HS-5 (cell line): ENCODE data around the gene LRRC4C.

Experiments
- DNase-seq: peaks from one replicate; pipeline ENCODE4 v3.0.0-alpha.2; 2012; ENCODE audit warnings: low read depth

The LRRC4C gene

GRCh38 chr11:40445391-40445790 lies 1014.1 kb downstream of the LRRC4C start:
- DNase-seq, result peak; percentile 84

GRCh38 chr11:40444151-40444550 lies 1015.3 kb downstream of the LRRC4C start:
- no peak for DNase-seq

GRCh38 chr11:40435344-40435743 lies 1024.1 kb downstream of the LRRC4C start:
- DNase-seq, result no peak

GRCh38 chr11:40434926-40435325 lies 1024.5 kb downstream of the LRRC4C start:
- no peak for DNase-seq

GRCh38 chr11:40432358-40432757 lies 1027.1 kb downstream of the LRRC4C start:
- no peak for DNase-seq

- no peak for DNase-seq
These were observed 1034.3 kb downstream of the LRRC4C start for GRCh38 chr11:40425168-40425567.

GRCh38 chr11:40421208-40421981 lies 1038.1 kb downstream of the LRRC4C start:
- no peak for DNase-seq

GRCh38 chr11:40417627-40418026 lies 1041.8 kb downstream of the LRRC4C start:
- DNase-seq, result no peak

- no peak for DNase-seq
These were observed 1052.1 kb downstream of the LRRC4C start for GRCh38 chr11:40407355-40407754.

GRCh38 chr11:40405614-40406013 lies 1053.8 kb downstream of the LRRC4C start:
- no peak for DNase-seq

- DNase-seq, result no peak
These were observed 1056.1 kb downstream of the LRRC4C start for GRCh38 chr11:40403321-40403720.

GRCh38 chr11:40401132-40401853 lies 1058.2 kb downstream of the LRRC4C start:
- no peak for DNase-seq

GRCh38 chr11:40397141-40397540 lies 1062.3 kb downstream of the LRRC4C start:
- no peak for DNase-seq

GRCh38 chr11:40393511-40393910 lies 1065.9 kb downstream of the LRRC4C start:
- DNase-seq, result no peak

- no peak for DNase-seq
These were observed 1067.8 kb downstream of the LRRC4C start for GRCh38 chr11:40391679-40392078.

- DNase-seq, result peak; percentile 76
These were observed 1071.2 kb downstream of the LRRC4C start for GRCh38 chr11:40388097-40388818.

- no peak for DNase-seq
These were observed 1072.0 kb downstream of the LRRC4C start for GRCh38 chr11:40387240-40387980.

GRCh38 chr11:40384991-40385390 lies 1074.5 kb downstream of the LRRC4C start:
- DNase-seq, result peak; percentile 26

GRCh38 chr11:40381481-40381880 lies 1078.0 kb downstream of the LRRC4C start:
- no peak for DNase-seq

GRCh38 chr11:40380835-40381234 lies 1078.6 kb downstream of the LRRC4C start:
- no peak for DNase-seq

GRCh38 chr11:40376331-40376730 lies 1083.1 kb downstream of the LRRC4C start:
- DNase-seq, result no peak
